HG03378 (cell line): Measurements from ENCODE around the gene GPT2.

Experiments used
- ATAC-seq: cut with Tn5 transposase; IDR thresholded peaks from one replicate; pipeline ENCODE4 v1.9.1; 2021; ENCODE audit warnings: mild to moderate bottlenecking, moderate library complexity; ENCODE audit not compliant: unreplicated experiment

GPT2 gene, protein sequence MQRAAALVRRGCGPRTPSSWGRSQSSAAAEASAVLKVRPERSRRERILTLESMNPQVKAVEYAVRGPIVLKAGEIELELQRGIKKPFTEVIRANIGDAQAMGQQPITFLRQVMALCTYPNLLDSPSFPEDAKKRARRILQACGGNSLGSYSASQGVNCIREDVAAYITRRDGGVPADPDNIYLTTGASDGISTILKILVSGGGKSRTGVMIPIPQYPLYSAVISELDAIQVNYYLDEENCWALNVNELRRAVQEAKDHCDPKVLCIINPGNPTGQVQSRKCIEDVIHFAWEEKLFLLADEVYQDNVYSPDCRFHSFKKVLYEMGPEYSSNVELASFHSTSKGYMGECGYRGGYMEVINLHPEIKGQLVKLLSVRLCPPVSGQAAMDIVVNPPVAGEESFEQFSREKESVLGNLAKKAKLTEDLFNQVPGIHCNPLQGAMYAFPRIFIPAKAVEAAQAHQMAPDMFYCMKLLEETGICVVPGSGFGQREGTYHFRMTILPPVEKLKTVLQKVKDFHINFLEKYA

DNA sequence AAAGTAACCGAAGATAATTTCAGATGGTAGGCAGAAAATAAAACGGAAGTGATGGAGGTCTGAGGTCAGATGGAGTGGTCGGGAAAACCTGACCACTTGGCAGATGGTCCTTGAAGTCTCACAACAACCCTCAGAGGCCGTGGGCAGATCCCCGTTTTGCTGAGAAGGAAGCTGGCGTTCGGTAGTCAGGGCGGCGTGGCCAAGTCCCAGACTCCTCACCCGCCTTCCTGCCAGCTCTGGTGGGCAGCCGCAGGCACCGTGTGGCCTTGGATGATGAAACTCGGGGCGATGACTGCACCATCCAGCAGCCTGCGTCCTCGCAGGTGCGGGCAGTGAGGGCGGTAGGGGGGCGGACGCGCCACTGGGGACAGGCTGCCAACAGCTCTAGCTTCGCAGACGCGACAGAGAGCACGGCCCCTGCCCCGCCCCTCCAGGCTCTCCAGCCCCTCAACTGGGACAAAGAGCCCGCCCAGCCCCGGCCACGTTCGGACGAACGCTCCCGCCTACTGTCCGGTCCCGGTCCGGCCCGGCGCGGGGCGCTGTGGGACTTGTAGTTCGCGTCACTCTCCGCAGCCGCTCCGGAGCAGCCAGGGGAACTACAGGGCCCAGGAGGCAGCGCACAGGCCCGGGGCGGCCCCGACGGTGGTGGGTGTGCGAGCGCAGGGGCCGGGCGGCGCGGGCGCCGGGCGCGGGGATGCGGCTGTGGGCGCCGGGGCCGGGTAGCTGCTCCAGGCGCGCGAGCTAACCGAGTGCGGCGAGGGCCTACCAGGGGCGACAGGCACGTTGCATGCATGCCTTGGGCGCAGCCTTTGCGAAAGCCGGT, at the start of gene GPT2:
TSS of gene GPT2 (plus strand) at position 673 of the 823 bp plus-strand sequence. CDS start 354 bp downstream, outside the sequence.
- ATAC-seq = peak; percentile 94

DNA sequence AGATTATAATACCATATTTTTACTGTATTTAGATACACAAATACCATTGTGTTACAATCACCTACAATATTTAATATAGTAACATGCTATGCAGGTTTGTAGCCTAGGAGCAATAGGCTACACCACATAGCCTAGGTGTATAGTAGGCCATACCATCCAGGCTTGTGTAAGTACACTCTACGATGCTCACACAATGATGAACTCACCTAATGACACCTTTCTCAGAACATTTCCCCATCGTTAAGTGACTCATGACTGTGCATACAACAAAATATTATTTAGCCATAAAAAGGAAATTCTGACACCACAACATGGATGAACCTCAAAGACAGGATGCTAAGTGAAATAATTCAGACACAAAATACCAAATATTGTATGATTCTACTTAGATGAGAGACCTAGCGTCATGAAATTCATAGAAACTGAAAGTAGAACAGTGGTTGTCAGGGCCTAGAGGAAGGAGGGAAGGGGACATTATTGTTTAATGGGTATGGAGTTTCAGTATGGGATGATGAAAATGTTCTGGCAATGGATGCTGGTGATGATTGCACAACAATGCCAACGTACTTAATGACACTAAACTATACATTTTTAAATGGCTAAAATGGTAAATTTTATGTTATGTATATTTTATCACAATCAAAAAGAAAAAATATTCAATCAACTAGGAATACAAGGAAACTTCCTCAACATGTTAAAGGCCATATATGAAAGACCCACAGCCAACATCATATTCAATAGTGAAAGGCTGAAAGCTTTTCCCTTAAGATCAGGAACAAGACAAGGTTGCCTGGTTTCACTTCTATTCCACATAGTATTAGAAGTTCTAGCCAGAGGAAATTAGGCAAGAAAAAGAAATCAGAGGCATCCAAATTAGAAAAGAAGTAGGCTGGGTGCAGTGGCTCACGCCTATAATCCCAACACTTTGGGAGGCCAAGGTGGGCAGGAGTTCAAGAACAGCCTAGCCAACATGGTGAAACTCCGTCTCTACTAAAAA, 47.3 kb upstream of the GPT2 start:
- no peak for ATAC-seq

DNA sequence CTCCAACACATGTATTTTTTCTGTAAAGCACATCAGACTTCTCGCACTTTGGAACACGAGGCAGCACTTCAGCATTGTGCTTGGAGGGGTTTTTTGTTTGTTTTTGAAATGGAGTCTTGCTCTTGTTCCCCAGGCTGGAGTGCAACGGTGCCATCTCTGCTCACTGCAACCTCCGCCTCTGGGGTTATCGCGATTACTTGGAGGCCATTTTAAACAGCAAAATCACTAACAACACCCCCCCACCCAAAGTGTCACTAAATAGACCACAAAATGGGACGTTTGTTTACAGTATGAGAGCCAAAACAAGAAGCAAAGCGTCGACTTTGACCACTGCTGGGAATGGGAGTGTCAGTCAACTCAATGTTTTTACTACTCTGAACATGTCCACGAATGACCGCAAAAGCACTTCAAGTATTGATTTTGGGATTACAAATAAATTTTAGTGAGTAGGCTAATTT, 44.1 kb upstream of the GPT2 start:
- no peak for ATAC-seq

DNA sequence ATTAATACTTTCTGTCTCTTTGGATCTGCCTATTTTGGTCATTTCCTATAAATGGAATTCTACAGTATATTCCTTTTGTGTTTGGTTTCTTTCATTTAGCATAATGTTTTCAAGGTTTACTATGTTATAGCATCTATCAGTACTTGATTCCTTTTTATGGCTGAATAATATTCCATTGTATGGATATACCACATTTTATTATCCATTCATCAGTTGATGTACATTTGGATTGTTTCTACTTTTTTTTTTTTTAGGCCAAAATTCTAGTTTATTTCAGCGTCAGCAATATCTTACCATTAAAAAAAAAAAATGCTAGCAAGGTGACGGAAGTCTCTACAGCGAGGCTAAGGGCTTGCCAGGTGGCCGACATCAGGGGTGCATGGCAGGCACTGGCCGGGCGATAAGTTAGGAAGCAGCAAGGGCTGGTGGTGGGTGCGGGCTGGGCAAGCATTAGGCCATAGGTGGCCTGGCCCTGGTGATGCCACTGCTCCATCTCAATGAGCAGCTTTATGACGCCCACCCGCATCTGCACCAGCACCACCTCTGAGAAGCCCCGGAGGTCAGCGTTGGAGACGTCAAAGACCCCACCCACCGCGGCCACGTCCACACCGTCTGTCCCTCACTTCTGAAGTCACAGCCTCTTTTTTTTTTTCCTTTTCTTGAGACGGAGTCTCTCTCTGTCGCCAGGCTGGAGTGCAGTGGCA, 41.8 kb upstream of the GPT2 start:
- no peak for ATAC-seq

DNA sequence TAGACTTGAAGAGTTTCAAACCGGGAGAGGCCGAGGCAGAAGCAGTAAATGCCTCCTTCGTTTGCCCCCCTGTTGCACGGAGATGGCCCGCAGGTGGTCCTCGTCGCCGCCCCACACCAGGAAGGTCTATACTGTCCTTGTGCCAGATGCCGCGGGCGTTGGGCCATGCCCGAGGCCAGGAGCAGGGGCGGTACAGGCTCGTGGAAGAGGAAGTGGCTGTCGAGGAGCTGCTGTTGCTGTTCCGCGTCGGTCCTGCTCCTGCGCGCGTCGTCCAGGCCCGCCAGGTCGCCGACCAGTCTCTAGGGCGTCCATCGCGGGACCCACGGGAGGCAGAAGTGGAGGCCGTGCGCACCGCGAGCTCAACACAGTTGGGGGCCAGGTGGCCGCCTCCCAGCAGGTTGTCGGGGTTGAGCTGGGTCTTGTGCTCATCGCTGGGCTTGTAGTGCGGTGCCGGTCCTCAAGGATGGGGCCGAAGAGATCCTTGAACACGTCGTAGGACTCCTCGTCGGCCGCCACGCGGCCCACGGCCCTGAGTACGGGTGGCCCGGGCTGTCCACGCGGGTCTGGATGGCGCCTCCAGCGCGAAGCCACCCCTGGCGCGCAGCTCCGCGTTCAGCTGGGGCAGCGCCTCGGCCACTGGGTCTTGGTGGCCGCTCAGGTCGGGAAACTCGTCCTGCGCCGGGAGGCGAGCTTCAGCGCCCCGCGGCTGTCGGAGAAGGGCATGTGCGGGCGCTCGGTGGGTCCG, 40.1 kb upstream of the GPT2 start:
- ATAC-seq = no peak

DNA sequence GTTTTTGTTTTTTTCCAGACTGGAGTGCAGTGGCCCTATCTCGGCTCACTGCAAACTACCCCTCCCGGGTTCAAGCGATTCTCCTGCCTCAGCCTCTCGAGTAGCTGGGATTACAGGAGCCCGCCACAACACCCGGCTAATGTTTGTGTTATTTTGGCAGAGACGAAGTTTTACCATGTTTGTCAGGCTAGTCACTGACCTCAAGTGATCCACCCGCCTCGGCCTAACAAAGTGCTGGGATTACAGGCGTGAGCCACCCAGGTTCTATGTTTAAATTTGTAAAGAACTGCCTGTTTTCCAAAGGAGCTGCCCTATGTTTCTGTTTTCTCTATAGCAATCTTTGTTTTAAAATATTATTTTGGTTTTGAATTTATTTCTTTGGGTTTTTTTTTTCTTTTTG, 39.4 kb upstream of the GPT2 start:
- ATAC-seq = no peak

DNA sequence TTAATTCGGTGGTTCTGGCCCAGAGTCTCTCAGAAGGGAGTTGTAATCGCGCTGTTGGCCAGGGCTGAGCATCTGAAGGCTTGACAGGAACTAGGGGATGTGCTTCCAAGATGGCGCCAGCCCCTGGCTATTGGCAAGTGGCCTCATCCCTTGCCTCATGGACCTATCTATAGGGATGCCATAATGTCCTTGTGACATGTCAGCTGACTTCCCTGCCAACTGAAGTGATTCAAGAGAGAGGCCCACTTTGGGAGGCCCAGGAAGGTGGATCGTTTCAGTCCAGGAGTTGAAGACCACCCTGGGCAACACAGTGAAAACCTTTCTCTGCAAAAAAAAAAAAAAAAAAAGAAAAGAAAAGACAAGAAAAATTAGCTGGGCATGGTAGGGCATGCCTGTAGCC, 38.2 kb upstream of the GPT2 start:
- ATAC-seq = no peak

DNA sequence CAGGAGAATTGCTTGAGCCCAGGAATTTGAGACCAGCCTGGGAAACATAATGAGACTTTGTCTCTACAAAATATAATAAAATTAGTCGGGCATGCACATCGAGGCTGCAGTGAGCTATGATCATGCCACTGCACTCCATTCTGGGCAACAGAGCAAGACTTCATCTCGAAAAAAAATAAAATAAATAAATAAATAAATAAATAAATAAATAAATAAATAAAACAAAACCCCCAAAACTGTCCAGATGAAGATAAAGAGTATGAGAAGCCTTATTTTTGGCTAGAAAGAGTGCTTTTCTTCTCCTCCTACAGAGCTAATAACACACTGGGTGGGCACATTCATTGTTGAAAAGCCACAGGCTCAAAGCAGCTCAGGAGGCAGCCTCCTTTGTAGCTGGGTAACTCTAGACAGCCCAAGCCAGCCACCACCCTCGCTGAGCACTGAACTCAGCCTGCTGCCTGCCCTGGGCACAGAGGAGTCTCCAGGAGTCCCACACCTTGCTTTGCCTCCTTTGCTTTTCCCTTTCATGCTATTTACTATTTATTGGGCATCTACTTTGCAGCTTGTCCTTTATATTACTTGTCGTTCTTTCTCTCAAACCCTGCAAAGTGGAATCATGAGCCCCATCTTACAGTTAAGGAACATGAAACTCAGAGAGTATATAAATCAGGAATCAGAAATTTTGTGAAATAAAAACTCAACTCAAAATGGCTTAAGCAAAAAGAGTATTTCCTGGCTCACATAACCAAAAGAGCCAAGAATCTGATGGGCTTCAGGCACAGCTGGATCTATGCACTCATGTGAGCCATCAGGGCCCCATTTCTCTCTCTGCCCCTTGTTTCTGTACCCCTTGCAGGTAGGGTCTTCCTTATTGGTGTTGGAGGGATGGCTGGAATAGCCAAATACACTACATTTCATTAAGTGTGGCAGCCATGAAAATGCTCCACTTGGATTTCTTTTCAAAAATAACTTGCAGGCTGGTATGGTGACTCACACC, 35.1 kb upstream of the GPT2 start:
- ATAC-seq = no peak

DNA sequence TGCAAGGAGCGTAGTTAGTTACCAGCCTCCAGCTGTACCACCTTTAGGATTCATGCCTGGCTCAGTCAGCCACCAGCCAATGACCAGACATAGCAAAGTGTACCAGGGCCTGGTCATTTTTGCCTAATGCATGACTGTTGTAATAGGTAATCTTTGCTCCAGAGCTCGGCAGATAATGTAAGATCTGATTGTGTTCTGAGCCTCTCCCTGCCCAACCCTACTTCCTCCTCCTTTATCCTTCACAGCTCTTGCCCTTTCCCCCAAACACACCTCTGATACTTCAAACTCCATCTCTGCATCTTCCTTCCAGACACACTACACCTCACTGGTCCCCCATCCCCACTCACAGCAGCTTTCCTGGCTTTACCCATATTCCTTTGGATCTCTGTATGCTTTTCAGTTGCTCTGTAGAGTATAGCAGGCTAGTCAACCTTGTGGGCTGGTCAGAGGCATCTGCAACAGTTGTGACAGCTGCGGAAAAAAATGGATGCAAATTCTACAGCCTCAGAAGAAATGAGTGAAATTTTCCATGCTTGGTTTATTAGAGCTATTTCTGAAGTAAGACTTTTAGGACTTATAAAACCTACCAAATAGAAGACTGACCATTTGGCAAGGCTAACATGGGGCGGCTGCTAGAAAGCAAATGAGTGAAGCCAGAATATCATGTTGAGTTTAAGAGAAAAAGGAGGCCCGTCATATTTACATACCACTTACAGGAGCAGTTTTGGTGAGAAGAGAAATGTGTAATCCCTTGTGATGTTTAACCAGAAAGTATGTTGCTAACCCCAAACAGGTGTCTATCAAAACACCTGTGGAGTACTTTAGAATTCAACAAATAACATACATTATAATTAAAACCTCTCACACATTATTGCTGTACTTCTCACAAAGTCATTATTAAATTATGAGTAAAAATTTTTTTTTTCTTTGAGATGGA, 33.3 kb upstream of the GPT2 start:
- ATAC-seq = no peak

DNA sequence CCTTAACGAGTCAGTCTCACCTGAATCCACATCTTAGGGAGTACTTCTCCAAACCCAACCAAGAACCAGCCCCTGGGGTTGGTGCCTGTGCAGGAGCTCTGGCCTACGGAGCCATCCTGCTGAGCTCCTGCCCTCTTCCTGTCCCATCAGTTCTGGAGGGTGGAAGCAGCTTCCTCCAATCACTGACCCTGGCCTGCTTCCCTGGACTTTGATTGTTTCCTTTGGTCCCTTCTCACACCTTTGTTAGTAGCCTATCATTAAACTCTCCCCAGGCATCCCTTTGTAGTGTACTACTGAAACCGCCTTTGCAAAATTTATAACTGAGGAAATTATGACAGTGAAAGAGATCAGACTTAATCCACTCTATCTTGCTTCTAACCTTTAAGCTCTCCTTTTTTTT, 32.0 kb upstream of the GPT2 start:
- no peak for ATAC-seq

DNA sequence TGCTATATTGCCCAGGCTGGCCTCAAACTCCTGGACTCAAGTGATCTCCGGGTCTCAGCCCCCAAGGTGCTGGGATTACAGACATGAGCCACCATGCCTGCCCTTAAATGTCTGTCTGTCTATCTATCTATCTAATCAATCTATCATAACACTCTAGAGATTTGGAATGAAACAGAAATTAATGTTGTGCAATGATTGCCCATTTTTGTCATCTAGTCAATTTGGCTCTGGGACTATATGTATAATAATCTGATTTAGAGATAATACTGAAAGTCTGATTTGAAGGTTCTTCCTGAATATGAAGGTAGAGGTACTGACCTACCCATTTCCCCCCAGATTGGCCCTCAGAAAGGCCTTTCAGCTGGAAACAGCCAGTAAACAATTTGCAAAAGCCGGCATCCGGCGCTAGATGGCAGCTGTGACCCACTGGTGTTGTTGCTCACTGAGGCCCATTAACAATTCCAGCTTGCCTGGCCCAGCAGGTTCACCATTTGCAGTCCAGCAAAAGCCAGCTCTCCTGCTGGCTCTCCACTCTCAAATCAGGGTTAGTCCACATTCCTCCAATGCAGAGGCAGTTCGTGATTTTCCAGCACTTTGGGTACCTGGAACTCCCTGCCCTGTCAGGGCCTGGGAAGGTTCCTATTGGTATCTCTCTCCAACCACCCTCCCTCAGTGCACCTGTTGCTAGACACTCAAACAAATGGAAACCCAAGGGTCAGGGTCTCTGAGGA, 30.3 kb upstream of the GPT2 start:
- ATAC-seq = no peak

DNA sequence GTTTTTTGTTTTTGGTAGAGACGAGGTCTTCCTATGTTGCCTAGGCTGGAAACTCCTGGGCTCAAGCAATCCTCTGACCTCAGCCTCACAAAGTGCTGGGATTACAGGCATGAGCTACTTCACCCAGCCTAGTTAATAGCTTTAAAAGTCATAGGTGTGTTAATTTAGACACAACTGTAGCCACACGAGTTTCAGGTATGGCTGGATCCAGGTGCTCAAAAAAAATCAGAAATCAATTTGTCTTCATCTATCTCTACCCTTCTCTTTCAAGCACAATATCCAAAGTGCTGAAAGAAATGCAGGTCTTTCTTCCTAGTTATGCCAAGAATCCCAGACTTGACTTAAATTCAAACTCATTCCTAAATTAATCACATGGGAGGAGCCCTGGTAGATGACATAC, 29.3 kb upstream of the GPT2 start:
- ATAC-seq = no peak

DNA sequence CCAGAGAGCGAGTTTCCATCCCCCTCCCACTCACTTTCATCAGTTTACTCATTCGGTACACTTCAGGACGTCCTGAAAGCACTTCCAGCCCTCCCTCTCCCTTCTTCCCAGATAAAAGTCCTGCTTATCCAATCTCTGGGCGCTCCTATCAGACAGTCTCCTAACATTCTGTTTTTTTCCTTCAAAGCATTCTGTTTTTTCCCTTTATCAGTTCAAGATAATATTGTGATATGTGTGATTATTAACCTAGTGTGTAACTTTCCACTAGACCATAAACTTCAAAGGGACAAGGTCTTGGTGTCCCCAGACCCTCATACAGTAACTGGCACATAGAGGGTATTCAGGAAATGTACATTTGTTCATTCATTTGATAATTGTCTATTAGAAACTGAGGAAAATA, 28.8 kb upstream of the GPT2 start:
- ATAC-seq = no peak

DNA sequence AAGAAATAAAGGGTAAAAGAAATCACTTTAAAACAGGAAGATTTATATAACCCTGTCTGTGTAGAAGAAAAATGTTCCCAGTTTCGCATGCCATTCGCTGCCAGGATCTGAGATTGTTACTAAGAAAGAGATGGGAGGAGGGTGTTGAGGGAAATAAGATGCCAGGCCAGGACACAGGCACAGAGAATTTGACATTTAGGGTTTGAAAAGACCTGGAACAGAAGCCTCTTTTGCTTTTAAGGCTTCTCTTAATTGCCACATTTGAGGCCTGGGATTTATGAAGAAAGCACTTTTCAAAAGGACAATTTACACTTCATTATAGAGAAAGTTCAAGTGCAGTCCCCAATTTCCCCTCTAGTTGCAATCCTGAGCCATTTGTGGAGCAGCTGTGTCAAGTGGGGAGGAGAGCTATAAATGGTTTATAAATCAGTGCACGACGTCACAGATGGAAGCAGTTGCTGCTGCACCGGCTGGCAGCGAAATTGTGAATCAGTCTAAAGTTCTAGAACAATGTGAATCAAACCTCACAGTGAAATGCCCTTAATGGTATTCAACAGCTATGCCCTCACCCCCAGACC, 26.7 kb upstream of the GPT2 start:
- ATAC-seq = no peak

DNA sequence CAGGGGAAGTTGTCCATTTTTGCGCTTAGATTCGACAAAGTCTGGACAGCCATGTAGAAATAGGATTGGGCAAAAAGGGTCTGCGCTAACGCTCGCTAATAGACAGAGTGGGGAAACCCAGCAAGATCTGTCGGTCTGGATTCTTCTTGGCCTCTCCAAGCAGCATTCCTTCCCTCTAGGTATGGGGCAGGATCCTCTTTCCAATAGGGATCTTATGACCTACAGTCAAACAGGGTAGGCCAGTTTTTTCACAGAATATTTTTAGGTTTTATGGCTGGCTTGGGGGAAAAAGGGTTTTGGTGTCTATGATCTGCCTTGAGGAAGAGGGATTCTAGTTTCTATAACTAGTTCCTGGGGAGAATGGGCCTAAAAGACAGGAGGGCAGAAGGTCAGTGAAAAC, 26.0 kb upstream of the GPT2 start:
- ATAC-seq = no peak

DNA sequence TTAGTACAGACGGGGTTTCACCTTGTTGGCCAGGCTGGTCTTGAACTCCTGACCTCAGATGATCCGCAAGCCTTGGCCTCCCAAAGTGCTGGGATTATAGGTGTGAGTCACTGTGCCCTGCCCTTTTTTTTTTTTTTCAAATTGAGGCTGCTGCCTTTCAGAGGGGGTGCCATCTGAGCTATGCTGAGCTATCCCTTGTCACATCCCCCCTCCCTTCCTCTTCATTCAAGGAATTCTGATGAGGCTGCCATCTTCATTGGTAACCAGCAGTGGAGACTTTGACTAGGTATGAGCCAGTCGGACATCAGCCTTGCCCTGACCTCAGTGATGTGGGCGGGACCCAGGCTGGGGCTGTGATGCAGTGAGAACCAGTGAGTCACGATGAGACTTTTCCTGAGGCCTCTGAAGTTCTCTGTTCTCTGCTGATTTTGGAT, 24.4 kb upstream of the GPT2 start:
- no peak for ATAC-seq
